HG02870 (cell line): ENCODE data around the gene PLEKHA8.
"Not testable (repeated sequence)": the region's sequence is repeated elsewhere in the genome, so short reads cannot be mapped to it uniquely, and the experiment has no call there.

Experiments
- ATAC-seq: cut with Tn5 transposase; IDR thresholded peaks from one replicate; pipeline ENCODE4 v1.9.1; 2021; ENCODE audit warnings: mild to moderate bottlenecking, moderate library complexity; ENCODE audit not compliant: unreplicated experiment

Gene PLEKHA8

GRCh38 chr7:30098599-30098998 lies 70.4 kb downstream of the PLEKHA8 start:
- not testable (repeated sequence) for ATAC-seq

GRCh38 chr7:30102281-30102680 lies 74.1 kb downstream of the PLEKHA8 start:
- ATAC-seq, result no peak

- no peak for ATAC-seq
Observed at GRCh38 chr7:30104157-30104556, 75.9 kb downstream of the PLEKHA8 start.

GRCh38 chr7:30112103-30112713 lies 84.0 kb downstream of the PLEKHA8 start:
- ATAC-seq, result no peak

DNA sequence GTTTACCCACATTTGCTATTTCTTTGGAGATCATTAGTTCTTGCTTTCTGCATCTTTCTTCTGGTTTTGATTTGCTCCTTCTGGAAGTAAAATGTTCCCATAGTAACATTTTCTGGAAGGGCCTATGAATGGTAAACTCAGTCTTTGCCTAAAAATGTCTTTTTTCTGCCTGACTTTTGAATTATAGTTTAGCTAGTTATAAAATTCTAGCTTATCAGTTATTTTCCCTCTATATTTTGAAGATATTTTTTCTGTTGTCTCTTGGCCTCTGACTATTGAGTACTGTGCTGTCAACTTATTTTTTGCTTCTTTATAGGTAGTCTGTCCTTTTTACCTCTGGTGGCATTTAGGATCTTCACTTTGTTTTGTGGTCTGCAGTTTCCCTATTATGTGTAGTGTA lies 84.9 kb downstream of the PLEKHA8 start:
- ATAC-seq, result no peak

DNA sequence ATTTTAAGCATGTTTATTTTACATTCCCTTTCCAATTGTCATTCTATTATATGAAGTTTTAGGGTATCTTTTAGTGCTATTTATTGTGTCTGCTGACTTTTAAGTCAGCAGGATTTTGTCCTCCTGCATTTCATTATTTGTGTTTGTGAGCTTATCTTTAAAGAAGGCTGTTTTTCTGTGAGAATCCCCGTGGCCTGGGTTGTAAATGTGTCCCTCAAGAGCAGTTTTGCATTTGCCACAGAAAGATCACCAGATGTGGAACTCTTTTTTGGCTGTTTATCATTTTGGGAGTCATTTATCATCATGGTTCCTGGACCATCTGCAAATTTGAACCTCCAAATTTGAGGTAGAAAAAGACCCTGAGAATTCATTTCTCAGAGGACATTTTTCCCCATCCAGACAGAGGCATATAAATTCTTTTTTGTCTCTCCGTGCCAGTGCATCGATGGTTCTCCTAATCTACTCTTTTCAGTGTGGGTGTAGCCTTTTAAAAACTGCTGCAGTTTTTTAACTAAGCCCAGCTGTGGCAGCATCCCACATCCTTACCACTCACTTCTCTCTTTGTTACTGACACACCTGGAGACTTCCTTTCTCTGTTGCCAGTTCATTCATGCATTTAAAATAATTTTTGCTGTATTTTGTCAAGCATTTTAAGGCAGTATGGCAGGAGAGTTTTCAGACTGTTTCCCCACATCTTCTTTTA lies 86.5 kb downstream of the PLEKHA8 start:
- ATAC-seq, result no peak

DNA sequence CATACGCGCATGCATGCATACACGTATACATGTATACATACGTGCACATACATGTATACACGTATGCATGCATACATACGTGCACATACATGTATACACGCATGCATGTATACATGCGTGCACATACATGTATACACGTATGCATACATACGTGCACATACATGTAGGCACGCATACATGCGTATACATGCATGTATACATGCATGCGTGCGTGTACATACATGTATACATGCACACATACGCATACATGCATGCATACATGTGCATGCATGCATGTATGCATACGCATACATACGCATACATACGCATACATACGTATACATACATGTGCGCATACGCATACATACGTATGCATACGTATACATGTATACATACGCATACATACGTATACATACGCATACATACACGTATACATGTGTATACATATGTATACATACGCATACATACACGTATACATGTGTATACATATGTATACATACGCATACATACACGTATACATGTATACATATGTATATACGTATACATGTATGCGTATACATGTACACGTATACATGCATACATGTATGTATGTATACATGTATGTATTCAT lies 87.6 kb downstream of the PLEKHA8 start:
- no peak for ATAC-seq

DNA sequence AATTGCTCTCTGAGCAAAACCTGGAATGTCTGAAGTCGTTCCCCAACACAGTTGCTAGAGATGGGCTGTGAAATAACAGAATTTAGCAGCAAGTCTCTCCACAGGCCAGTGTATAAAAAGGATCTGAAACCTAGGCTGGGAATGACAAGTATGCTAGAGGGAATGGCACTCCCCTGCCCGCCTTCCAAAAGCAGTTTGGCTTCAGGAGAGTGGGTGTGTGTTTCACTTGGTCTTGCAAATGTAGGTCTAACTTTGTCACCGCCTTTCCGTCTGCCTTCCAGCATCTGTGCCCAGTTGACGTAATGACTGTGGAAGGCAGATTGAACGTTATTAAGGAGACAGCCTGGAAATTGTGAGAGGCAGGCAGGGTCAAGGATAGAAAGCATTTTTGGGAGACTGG lies 88.6 kb downstream of the PLEKHA8 start:
- ATAC-seq, result no peak

GRCh38 chr7:30117896-30118295 lies 89.7 kb downstream of the PLEKHA8 start:
- no peak for ATAC-seq

GRCh38 chr7:30119890-30120577 lies 91.8 kb downstream of the PLEKHA8 start:
- no peak for ATAC-seq

DNA sequence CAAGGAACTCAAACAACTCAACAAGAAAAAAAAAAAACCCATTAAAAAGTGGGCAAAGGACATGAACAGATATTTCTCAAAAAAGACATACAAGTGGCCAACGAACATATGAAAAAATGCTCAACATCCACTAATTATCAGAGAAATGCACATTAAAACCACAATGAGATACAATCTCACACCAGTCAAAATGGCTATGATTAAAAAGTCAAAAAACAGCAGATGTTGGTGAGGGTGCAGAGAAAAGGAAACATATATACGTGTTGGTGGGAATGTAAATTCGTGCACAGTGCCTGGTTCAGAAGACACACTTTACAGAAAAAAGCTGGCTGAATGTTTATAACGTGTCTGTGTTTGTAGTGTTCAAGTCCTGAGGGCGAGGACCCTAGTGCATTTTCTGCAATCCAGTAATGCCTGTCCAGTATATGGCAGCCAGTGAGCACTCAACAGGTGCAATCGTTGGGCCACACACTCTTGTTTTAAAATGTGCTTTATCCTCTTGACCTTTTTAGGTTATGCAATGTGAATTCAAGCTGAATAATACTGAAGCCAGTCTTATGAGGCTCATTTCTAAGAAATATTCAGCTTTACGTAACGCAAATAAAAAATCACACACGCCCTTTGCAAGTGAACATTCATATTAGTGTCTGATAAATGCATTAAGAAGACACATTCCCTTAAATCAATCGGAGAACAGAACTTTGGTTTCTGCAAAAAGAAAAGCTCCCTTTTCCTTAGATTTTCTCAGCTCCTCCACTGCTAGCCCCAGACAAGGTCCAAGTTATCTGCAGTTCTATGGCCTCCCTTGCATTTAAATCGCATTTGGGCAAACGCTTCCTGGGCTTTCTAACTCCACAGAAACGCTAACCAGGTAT lies 105.8 kb downstream of the PLEKHA8 start:
- ATAC-seq, result no peak

DNA sequence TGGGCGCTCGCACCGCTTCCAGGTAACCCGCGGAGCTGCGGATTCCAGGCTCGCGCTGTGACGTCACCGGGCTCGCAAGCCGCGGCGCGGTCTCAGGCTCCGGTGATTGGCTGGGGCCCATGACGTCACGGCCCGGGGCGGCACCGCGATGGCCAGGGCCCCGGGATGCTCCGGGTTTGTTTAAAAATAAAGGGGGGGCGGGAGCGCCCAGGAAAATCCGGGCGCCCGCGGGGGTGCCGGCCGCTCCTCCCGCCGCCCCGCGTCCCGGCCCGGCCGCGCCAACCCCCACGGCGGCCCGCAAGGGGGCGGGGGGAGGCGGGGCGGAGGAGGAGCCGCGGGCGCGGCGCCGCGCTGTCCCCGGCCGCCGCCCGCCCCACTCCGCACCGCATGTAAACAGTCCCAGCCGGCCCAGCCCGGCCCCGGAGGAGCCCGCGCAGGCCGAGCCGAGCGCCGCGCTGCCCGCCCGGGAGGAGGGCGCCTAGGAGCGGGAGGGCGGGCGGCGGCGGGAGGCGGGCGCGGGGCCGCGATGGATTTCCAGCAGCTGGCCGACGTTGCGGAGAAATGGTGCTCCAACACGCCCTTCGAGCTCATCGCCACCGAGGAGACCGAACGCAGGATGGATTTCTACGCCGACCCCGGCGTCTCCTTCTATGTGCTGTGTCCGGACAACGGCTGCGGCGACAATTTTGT lies 106.5 kb downstream of the PLEKHA8 start, which contains the start of gene MTURN:
TSS of gene MTURN (plus strand) at position 376 of the 690 bp plus-strand sequence. CDS start at position 527, 151 bp downstream.
- ATAC-seq, result peak; percentile 88

DNA sequence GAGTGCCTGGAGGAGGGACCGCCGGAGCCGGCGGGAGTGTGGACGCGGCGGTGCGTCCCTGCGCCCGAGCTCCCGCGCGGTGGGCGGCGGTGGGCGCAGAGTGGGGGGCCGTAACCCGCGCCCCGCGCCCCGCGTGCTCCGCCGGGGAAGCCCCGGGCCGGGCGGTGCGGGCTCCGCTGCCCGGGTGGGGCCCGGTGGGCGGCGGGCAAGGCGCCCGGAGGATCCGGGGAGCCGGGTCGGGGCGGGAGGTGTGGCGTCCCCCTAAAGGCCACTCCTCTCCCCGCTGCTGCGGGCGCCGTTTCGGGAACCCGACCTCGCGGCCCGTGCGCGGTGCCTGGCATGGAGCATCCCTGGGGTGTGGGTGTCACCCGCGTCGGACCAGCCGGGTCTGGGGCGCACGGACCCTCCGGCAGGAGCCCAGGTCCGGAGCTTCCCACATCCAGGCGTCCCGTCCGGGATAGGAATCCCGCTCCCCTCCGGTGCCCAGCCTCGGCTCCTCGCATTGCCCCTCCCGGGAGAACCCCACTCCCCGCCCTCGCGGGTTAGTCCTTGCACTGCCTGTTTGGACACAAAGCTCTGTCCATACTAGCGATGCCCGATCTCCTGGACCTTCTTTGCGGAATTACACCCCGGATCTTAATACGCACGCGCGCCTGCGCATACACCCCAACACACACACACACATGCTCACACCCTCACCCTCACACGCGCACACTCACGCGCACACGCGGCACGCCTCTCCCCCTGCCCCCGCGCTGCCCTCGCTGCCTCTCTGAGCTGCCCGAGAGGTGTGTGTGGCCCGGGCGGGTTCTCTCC lies 107.3 kb downstream of the PLEKHA8 start:
- peak; percentile 17 for ATAC-seq

DNA sequence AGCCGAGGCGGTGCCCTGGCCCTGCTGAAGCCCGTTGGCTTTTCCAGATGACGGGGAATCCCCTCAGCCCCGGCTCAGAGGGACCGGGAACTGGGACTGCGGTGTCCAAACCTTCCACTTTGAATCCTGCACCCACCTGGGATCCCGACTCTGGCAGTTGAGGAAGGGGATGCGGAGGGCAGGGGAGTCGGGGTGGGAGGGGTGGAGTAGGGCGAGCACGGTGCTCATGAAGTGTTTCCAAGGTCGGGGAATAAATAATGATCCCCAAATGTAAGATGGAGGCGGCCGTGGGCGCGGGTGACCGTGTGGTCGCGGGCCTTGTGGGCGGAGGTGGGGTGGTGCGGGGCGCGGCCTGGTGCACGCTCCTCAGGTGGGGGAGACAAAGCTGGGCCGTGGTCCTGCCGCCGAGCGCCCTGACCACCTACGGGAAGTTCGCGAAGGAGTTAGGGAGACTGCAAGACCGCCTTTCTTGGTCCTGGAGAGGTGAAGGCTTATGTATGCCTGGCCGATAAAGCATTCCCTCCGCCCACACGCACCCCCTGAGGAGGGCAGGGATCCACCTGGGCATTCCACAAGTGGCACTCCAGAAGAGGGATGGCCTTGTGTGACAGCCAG lies 108.0 kb downstream of the PLEKHA8 start:
- ATAC-seq, result no peak

DNA sequence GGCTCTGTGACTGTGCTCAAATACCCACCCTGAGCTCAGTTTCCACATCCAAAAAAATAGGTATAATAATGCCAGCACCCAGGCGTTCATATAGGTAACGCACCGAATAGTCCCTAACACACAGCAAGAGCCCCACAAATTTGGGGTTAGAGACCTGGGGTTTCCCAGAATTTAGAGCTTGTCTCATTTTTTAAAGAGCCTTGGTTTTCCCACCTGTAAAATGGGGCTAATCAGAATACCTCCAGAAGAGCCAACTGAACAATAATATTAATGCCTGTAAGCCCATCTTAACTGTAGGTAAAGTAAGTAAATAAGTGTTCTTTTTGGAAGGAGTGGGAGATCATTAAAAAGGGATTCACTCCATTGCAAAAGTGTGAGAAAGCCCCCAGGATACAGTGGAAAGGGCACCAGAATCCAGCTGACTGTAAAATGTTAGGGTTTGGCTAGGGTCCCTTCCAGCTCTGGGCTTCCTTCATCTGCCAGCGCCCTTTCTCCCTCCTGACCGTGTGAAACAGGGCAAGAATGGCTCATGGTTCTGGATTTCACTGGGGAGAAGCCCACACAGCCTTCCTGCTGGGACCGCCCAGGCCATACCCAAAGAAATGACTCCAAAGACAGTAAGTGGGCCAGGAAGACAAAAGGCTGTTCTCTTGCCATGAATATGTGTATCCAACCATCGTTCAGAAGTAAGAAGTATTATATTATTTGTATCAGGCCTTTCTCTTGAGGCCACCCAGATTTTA lies 108.7 kb downstream of the PLEKHA8 start:
- ATAC-seq, result no peak

GRCh38 chr7:30139836-30140384 lies 111.7 kb downstream of the PLEKHA8 start:
- ATAC-seq, result no peak

DNA sequence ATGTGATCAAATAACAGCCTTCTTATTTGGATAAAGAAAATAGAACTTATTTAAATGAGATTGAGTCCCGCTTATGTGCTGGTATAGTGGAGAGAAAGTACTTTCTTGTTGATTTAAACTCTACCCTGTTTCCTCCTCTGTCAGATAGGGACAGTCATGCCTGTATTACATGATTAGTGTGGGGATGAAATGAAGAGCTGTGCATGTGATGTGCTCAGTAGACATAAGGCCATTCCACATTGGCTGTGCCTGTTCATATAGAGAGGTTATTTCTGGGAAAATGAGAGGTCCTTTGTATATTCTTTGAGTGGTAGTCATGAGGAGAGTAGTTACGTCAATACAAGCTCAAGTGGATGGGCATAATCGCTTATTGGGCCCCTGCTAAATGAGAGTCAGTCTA lies 112.2 kb downstream of the PLEKHA8 start:
- ATAC-seq, result no peak

- no peak for ATAC-seq
Observed at GRCh38 chr7:30142710-30143109, 114.5 kb downstream of the PLEKHA8 start.
